Breast epithelium (tissue), 4 donors: ENCODE results near the gene PFDN2. TPM values are rescaled to one million over a fixed set of nuclear protein-coding genes. Genes with fewer than 3 reads are reported as not detected.

ENCODE experiments used
- DNase-seq, 2 donors: peaks; one replicate each; pipeline ENCODE4 v3.0.0-alpha.2; 2019; ENCODE audit warnings: low spot score in 2 of 2
- H3K27ac ChIP-seq, 2 donors: fragments of 200-600 bp; sonication (generic) in 1 of 2; one replicate each; pipeline ENCODE4 v1.5.1; 2016 to 2019; ENCODE audit warnings: mild to moderate bottlenecking in 1 of 2
- H3K27me3 ChIP-seq, 2 donors: fragments of 200-600 bp; sonication (generic) in 1 of 2; one replicate each; pipeline versions ENCODE4 v1.5.1 to v1.6.0; 2017 to 2019; ENCODE audit warnings: control low read depth in 1 of 2, mild to moderate bottlenecking in 1 of 2
- H3K36me3 ChIP-seq: fragments of 200-600 bp; one replicate; pipeline ENCODE4 v1.5.1; 2019
- H3K4me1 ChIP-seq, 2 donors: fragments of 200-600 bp; sonication (generic); one replicate each; pipeline ENCODE4 v1.5.1; 2016 to 2019; ENCODE audit warnings: control low read depth in 1 of 2
- H3K4me3 ChIP-seq, 3 donors: fragments of 200-600 bp; sonication (generic); 1 replicate in 2 of 3; 2 replicates in 1 of 3; pipeline ENCODE4 v1.5.1; 2016 to 2019; ENCODE audit warnings: mild to moderate bottlenecking in 3 of 3, moderate library complexity in 2 of 3
- H3K9me3 ChIP-seq, 2 donors: fragments of 200-600 bp; sonication (generic) in 1 of 2; one replicate each; pipeline ENCODE4 v1.5.1; 2016 to 2019; ENCODE audit warnings: control low read depth in 1 of 2
- POLR2A ChIP-seq: fragments of 450-650 bp; IDR thresholded peaks from one replicate; pipeline ENCODE4 v1.6.1; 2016; ENCODE audit warnings: antibody characterized with exemption, mild to moderate bottlenecking, moderate library complexity
- POLR2AphosphoS5 ChIP-seq, 3 donors: sonication (generic); formaldehyde crosslinking; IDR thresholded peaks; one replicate each; pipeline ENCODE4 v1.6.1; 2017; ENCODE audit warnings: antibody characterized with exemption in 3 of 3
- intact Hi-C: fragments of 100-400 bp; cut with DNase I; formaldehyde crosslinking; loops from one replicate; pipeline ENCODE4 v1.15.1; 2023; ENCODE audit warnings: low total_unique reads
- total RNA-seq, 3 donors: library from RNA; depleted of rRNA; stranded (reverse); fragments of >200 nt; gene quantifications; one replicate each; pipeline ENCODE4 v1.1.0, GENCODE V29; 2016
- TF ChIP-seq, protein P1 (sequence below), 3 donors: fragments of 450-650 bp; IDR thresholded peaks; one replicate each; pipeline ENCODE4 v1.5.1; 2016 to 2017; ENCODE audit warnings: antibody characterized with exemption in 3 of 3, mild to moderate bottlenecking in 3 of 3, moderate library complexity in 3 of 3

PFDN2 gene
- total RNA-seq, 3 donors from 2014 or later, result 32.5 to 50.1 (median 37.0) TPM

DNA sequence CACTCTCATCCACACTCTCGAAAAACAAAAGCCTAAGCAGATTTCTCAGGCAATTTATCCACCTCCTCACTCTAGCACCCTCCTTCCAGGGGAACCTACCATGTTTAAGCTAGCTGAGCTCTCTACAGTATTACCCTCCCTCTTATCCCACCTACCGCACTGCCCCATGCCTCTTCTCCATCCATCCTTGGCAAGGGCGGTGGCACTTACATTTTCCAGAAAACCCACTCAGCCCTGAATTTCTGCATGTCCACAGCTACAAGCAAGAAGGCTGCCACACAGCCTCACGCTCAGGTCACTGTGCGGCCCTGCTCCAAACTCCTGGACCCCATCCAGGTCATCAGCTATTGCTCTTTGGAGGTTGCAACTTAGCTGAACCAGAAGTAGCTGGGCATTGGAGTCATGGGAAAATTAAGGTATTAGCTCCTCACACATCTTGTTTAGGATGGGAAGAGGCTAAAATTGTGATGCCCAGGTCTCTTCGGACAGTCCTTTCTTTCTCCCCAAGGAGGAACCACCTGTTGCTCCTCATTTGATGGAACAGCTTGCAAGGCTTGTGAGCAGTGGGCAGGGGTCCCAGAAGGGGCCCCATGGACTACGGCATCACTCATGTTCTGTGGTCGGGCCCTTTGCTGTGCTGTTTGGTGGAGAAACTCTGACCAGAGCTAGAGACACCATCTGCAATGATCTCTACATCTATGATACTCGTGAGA lies 18.6 kb downstream of the PFDN2 start:
- peaks cover 0 to 3% of the 10 kb centered on the region in 2 donors for H3K4me1 ChIP-seq
- H3K27ac ChIP-seq, result peak overlapping the region in 1 of 2 donors; percentile 82
- no peaks in the 10 kb centered on the region for H3K27me3 ChIP-seq
- intact Hi-C loops, result no loop called here
- peak overlapping the region in 2 of 3 donors; percentile 71 to 80 for H3K4me3 ChIP-seq
- TF ChIP-seq, protein P1, sequence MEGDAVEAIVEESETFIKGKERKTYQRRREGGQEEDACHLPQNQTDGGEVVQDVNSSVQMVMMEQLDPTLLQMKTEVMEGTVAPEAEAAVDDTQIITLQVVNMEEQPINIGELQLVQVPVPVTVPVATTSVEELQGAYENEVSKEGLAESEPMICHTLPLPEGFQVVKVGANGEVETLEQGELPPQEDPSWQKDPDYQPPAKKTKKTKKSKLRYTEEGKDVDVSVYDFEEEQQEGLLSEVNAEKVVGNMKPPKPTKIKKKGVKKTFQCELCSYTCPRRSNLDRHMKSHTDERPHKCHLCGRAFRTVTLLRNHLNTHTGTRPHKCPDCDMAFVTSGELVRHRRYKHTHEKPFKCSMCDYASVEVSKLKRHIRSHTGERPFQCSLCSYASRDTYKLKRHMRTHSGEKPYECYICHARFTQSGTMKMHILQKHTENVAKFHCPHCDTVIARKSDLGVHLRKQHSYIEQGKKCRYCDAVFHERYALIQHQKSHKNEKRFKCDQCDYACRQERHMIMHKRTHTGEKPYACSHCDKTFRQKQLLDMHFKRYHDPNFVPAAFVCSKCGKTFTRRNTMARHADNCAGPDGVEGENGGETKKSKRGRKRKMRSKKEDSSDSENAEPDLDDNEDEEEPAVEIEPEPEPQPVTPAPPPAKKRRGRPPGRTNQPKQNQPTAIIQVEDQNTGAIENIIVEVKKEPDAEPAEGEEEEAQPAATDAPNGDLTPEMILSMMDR (IDR thresholded peaks at IDR 0.05), result no peak
- TF ChIP-seq POLR2A (no peak), POLR2AphosphoS5 (IDR thresholded peaks at IDR 0.05) (no peak)
- no peaks in the 10 kb centered on the region for H3K36me3 ChIP-seq
- H3K9me3 ChIP-seq, result no peaks in the 10 kb centered on the region
- DNase-seq, result peak in 1 of 2 donors; percentile 48

GRCh38 chr1:161098210-161099068 lies 19.4 kb downstream of the PFDN2 start, which contains the start of gene KLHDC9:
Gene KLHDC9, plus strand, starts transcription at chr1:161098361. Its CDS starts 175 bp downstream, at chr1:161098536.
- DNase-seq, result peak; percentile 80 to 82
- no peak for TF ChIP-seq POLR2AphosphoS5 (IDR thresholded peaks at IDR 0.05)

GRCh38 chr1:161096530-161096929 lies 21.3 kb downstream of the PFDN2 start:
- intact Hi-C loops, result no loop called here
- H3K36me3 ChIP-seq, result no peaks in the 10 kb centered on the region
- peak overlapping the region; percentile 16 to 70 for H3K27ac ChIP-seq
- TF ChIP-seq POLR2A, result no peak
- TF ChIP-seq POLR2AphosphoS5 (IDR thresholded peaks at IDR 0.05), result no peak
- TF ChIP-seq, protein P1 (IDR thresholded peaks at IDR 0.05), result no peak
- H3K27me3 ChIP-seq, result no peaks in the 10 kb centered on the region
- H3K9me3 ChIP-seq, result no peaks in the 10 kb centered on the region
- DNase-seq, result peak; percentile 17 to 22
- no peak overlapping the region for H3K4me3 ChIP-seq
- peaks cover 0 to 3% of the 10 kb centered on the region in 2 donors for H3K4me1 ChIP-seq

More at GRCh38 chr1:161098210-161099068, 19.4 kb downstream of the PFDN2 start, which contains the start of gene KLHDC9:
- Histone ChIP-seq H3K27me3 (no peaks in the 10 kb centered on the region), H3K27ac (peak within 1 kb of the TSS; percentile 70 to 82), H3K36me3 (no peaks in the 10 kb centered on the region), H3K4me1 (peaks cover 0 to 3% of the 10 kb centered on the region in 2 donors), H3K4me3 (peak within 1 kb of the TSS; percentile 58 to 80 (median 71)), H3K9me3 (no peaks in the 10 kb centered on the region)
- intact Hi-C loops, result no loop called here

DNA sequence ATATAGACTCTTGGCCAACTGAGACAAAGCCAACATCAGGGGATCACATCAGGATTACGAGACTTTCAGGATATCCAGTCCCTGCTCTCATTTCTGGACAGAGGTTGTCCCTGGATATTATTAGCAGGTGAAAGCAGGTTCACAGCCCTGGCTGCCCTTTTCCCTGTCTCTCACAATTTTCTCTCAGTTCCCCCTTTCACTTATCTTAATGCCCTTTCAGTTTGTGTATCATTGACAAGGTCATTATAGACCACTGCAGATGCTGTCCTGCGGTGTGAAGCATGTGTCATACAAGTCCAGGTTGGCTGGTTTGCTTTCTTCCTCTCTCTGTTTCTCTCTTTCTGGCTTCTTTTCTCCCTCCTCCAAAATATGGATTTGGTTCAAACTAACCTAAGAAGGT lies 21.8 kb downstream of the PFDN2 start:
- TF ChIP-seq, protein P1 (IDR thresholded peaks at IDR 0.05), result no peak
- TF ChIP-seq POLR2A, result no peak
- no peak for TF ChIP-seq POLR2AphosphoS5 (IDR thresholded peaks at IDR 0.05)
- Histone ChIP-seq H3K27ac (peak overlapping the region in 1 of 2 donors; percentile 70), H3K36me3 (no peaks in the 10 kb centered on the region), H3K27me3 (no peaks in the 10 kb centered on the region), H3K4me1 (peaks cover 0 to 3% of the 10 kb centered on the region in 2 donors), H3K4me3 (no peak overlapping the region), H3K9me3 (no peaks in the 10 kb centered on the region)
- DNase-seq, result peak in 1 of 2 donors; percentile 9
- intact Hi-C loops, result no loop called here

DNA sequence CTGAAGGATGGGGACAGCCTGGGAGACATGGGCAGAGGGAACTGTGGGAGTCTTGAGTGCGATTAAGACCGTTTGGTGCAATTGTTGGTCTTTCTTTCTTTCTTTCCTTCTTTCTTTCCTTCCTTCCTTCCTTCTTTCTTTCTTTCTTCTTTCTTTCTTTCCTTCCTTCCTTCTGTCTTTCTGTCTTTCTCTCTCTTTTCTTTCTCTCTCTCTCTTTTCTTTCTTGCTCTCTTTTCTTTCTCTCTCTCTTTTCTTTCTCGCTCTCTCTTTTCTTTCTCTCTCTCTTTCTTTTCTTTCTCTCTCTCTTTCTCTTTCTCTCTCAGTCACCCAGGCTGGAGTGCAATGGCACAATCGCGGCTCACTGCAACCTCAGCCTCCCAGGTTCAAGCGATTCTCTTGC lies 22.6 kb downstream of the PFDN2 start:
- TF ChIP-seq POLR2A (no peak), POLR2AphosphoS5 (IDR thresholded peaks at IDR 0.05) (no peak)
- TF ChIP-seq, protein P1 (IDR thresholded peaks at IDR 0.05), result no peak
- H3K9me3 ChIP-seq, result no peaks in the 10 kb centered on the region
- H3K27me3 ChIP-seq, result no peaks in the 10 kb centered on the region
- peaks cover 0 to 3% of the 10 kb centered on the region in 2 donors for H3K4me1 ChIP-seq
- intact Hi-C loops, result no loop called here
- no peaks in the 10 kb centered on the region for H3K36me3 ChIP-seq
- H3K4me3 ChIP-seq, result no peak overlapping the region
- no peak for DNase-seq
- no peak overlapping the region for H3K27ac ChIP-seq
